Kidney epithelial cell (primary cell): ENCODE measurements around the gene PHC3. TPM values are rescaled to one million over a fixed set of nuclear protein-coding genes. Genes with fewer than 3 reads are reported as not detected.
A peak's percentile ranks its signal among the peaks of the same experiment; 100 is the strongest.
"Not testable (repeated sequence)": the region's sequence is repeated elsewhere in the genome, so short reads cannot be mapped to it uniquely, and the experiment has no call there.

Experiments used
- DNase-seq: peaks from one replicate; pipeline ENCODE4 v3.0.0-alpha.2; 2010; ENCODE audit warnings: low read depth
- H3K27me3 ChIP-seq: 2 replicates; pipeline ENCODE4 v1.6.0; 2011; ENCODE audit warnings: low read length; ENCODE audit not compliant: control insufficient read depth, insufficient read depth
- H3K36me3 ChIP-seq: 2 replicates; pipeline ENCODE4 v1.5.1; 2011; ENCODE audit warnings: low read length; ENCODE audit not compliant: control insufficient read depth, insufficient read depth
- H3K4me3 ChIP-seq: 2 replicates; pipeline ENCODE4 v1.5.1; 2011; ENCODE audit warnings: low read depth, mild to moderate bottlenecking, control low read depth, low read length
- total RNA-seq: library from RNA; depleted of rRNA; stranded (reverse); fragments of >200 nt; gene quantifications from 2 replicates; pipeline ENCODE4 v1.2.3, GENCODE V29; 2015
- TF ChIP-seq, protein P1 (sequence below): IDR thresholded peaks from 2 replicates; pipeline ENCODE4 v1.5.1; 2011; ENCODE audit warnings: mild to moderate bottlenecking, moderate library complexity, low read length, control low read depth, inconsistent platforms; ENCODE audit not compliant: insufficient read depth, poor library complexity, severe bottlenecking

The PHC3 gene
- total RNA-seq, 1 donor from 2014 or later: 22.4 TPM

DNA sequence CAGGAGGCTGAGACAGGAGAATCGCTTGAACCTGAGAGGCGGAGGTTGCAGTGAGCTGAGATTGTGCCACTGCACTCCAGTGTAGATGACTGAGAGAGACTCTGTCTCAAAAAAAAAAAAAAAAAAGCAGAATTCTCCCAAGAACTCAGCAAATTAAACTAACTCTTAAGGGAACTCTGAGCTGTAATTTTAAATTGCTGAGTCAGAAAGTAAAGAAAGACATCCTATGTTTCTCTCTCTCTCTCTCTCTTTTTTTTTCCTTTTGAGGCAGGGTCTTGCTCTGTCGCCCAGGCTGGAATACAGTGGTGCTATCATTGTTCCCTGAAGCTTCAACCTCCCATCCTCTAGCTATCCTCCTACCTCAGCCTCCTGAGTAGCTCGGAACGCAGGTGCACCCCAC lies 20.0 kb upstream of the PHC3 start:
- Histone ChIP-seq H3K4me3 (no peak overlapping the region), H3K27me3 (no peaks in the 10 kb centered on the region), H3K36me3 (no peaks in the 10 kb centered on the region)
- TF ChIP-seq, protein P1, sequence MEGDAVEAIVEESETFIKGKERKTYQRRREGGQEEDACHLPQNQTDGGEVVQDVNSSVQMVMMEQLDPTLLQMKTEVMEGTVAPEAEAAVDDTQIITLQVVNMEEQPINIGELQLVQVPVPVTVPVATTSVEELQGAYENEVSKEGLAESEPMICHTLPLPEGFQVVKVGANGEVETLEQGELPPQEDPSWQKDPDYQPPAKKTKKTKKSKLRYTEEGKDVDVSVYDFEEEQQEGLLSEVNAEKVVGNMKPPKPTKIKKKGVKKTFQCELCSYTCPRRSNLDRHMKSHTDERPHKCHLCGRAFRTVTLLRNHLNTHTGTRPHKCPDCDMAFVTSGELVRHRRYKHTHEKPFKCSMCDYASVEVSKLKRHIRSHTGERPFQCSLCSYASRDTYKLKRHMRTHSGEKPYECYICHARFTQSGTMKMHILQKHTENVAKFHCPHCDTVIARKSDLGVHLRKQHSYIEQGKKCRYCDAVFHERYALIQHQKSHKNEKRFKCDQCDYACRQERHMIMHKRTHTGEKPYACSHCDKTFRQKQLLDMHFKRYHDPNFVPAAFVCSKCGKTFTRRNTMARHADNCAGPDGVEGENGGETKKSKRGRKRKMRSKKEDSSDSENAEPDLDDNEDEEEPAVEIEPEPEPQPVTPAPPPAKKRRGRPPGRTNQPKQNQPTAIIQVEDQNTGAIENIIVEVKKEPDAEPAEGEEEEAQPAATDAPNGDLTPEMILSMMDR: no peak
- DNase-seq: no peak

DNA sequence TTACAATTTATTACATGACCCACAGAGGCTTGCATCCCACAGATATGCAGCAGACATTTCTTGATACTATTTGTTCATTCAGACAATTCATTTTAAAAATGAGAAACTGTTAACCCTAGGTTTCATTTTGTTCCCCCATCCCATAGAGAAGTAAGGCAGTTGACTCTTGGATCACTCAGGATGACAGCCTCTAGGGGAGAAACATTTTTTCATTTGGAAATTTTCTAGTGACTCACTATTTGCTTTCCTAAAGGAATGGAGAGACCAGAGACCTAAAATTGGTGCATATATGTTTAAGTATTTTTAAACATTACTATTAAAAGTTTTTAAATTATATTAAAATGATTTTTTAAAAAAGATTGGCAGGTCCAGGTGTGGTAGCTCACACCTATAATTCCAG lies 19.5 kb upstream of the PHC3 start:
- Histone ChIP-seq H3K36me3 (no peaks in the 10 kb centered on the region), H3K27me3 (no peaks in the 10 kb centered on the region), H3K4me3 (no peak overlapping the region)
- DNase-seq: no peak
- TF ChIP-seq, protein P1: no peak

- Histone ChIP-seq H3K36me3 (no peaks in the 10 kb centered on the region), H3K4me3 (no peak overlapping the region), H3K27me3 (no peaks in the 10 kb centered on the region)
- peak; percentile 54 for DNase-seq
- TF ChIP-seq, protein P1: no peak
Observed at GRCh38 chr3:170196833-170197232, 15.3 kb upstream of the PHC3 start.

- not testable (repeated sequence) for H3K27me3 ChIP-seq
Observed at GRCh38 chr3:170195759-170196158, 14.2 kb upstream of the PHC3 start.

DNA sequence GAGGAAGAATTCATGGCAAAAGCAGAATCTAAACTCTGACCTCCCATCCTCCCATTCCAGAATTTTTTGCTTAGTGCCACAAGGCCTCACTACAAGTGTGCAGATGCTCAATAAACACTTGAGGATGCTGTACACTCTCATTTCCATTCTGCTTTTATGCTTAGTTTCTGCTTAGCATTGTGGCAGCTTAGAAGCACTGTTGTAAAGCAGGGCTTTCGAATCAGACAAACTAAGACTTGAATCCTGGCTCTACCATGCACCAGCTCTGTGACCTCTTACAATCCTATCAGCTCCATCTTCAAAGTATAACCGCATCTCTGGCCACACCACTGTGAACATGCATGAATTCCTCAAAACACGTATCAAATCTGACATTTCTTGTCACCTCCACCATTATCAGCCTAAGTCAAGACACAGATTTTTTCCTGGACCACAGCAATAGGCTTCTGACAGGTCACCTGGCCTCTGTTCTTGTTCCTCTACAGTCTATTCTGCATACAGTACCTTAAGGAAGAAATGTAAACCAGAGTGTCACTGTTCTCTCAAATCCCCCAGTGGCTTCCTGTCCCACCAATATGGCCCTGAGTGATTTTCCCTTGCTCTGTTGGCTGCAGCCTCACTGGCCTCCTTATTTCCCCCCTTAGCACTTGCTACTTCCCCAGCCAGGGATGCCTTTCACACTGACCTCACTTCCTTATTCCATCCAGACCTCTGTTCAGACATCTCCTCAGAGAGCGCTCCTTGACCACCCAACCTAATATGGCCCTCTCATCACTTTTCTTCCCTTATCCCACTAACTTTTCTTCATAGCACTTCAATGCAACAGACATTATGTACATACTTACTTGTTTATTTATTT lies 8.1 kb upstream of the PHC3 start:
- no peak for DNase-seq
- Histone ChIP-seq H3K27me3 (no peaks in the 10 kb centered on the region), H3K4me3 (no peak overlapping the region), H3K36me3 (no peaks in the 10 kb centered on the region)
- TF ChIP-seq, protein P1: no peak

More at GRCh38 chr3:170195759-170196158, 14.2 kb upstream of the PHC3 start:
- H3K36me3 ChIP-seq, DNase-seq, H3K4me3 ChIP-seq: not testable (repeated sequence)

- TF ChIP-seq, protein P1: no peak
- DNase-seq: no peak
Observed at GRCh38 chr3:170180079-170180907, 1.2 kb downstream of the PHC3 start.

More at GRCh38 chr3:170180079-170180907, 1.2 kb downstream of the PHC3 start:
- Histone ChIP-seq H3K36me3 (peaks cover under 1% of the 10 kb centered on the region), H3K27me3 (no peaks in the 10 kb centered on the region), H3K4me3 (peak overlapping the region; percentile 74)
